Measurements from ENCODE around the gene OTUB2. TPM values are rescaled to one million over a fixed set of nuclear protein-coding genes. Genes with fewer than 3 reads are reported as not detected.

The OTUB2 gene
- total RNA-seq, 1 donor from 2014 or later = 2.3 TPM

GRCh38 chr14:94041551-94042346, 15.6 kb downstream of the OTUB2 start:
- no peaks in the 10 kb centered on the region for H3K9me3 Mint-ChIP-seq
- H3K36me3 Mint-ChIP-seq (ENCODE audit: low read depth) = peaks cover 8% of the 10 kb centered on the region
- H3K27ac Mint-ChIP-seq = no peak overlapping the region
- intact Hi-C loops (cut with micrococcal nuclease) = no loop called here
- peaks cover 1% of the 10 kb centered on the region for H3K4me1 Mint-ChIP-seq (ENCODE audit: low read depth)
- no peak for DNase-seq (ENCODE audit: low spot score)
- H3K4me3 Mint-ChIP-seq (ENCODE audit: low read depth) = no peak overlapping the region
- no peaks in the 10 kb centered on the region for H3K27me3 Mint-ChIP-seq (ENCODE audit: low read depth)

GRCh38 chr14:94042433-94043091, 16.4 kb downstream of the OTUB2 start:
- DNase-seq (ENCODE audit: low spot score) = no peak
- no peak overlapping the region for H3K4me3 Mint-ChIP-seq (ENCODE audit: low read depth)
- H3K4me1 Mint-ChIP-seq (ENCODE audit: low read depth) = no peaks in the 10 kb centered on the region
- H3K9me3 Mint-ChIP-seq = no peaks in the 10 kb centered on the region
- H3K27ac Mint-ChIP-seq = no peak overlapping the region
- intact Hi-C loops (cut with micrococcal nuclease) = no loop called here
- H3K36me3 Mint-ChIP-seq (ENCODE audit: low read depth) = peaks cover 13% of the 10 kb centered on the region
- no peaks in the 10 kb centered on the region for H3K27me3 Mint-ChIP-seq (ENCODE audit: low read depth)

DNA sequence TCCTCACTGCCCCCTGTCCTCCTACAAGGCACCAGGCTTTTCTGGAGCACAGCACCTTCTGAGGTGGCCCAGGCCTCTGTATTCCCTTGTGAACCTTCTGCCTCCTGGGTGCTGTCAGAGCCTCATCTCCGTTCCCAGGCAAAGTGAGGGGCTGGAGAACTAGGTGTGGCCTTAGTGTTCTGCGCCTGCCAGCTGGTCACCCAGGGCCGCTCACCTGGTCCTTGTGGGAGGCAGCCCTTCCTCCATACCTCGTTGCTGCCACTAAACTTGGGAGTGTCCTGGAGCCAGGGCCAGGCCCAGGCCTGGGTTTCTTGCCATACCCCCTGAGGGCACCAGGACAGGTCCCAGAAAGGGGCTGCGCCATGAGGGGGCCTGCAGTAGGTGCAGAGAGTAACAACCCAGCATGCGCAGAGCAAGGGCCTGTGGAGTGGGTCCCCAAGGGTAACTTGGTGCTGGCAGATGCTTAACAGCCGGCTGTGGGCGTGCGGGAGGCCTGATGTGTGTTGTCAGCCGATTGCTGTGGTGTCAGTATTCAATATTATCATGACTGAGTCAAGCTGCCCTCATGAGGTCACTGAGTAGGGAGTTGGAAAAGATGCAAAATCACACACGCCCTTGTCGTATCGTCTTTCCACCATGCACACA, 17.1 kb downstream of the OTUB2 start:
- H3K36me3 Mint-ChIP-seq (ENCODE audit: low read depth) = peaks cover 19% of the 10 kb centered on the region
- intact Hi-C loops (cut with micrococcal nuclease) = no loop called here
- H3K27ac Mint-ChIP-seq = no peak overlapping the region
- no peaks in the 10 kb centered on the region for H3K4me1 Mint-ChIP-seq (ENCODE audit: low read depth)
- no peak for DNase-seq (ENCODE audit: low spot score)
- H3K9me3 Mint-ChIP-seq = no peaks in the 10 kb centered on the region
- H3K4me3 Mint-ChIP-seq (ENCODE audit: low read depth) = no peak overlapping the region
- H3K27me3 Mint-ChIP-seq (ENCODE audit: low read depth) = no peaks in the 10 kb centered on the region

DNA sequence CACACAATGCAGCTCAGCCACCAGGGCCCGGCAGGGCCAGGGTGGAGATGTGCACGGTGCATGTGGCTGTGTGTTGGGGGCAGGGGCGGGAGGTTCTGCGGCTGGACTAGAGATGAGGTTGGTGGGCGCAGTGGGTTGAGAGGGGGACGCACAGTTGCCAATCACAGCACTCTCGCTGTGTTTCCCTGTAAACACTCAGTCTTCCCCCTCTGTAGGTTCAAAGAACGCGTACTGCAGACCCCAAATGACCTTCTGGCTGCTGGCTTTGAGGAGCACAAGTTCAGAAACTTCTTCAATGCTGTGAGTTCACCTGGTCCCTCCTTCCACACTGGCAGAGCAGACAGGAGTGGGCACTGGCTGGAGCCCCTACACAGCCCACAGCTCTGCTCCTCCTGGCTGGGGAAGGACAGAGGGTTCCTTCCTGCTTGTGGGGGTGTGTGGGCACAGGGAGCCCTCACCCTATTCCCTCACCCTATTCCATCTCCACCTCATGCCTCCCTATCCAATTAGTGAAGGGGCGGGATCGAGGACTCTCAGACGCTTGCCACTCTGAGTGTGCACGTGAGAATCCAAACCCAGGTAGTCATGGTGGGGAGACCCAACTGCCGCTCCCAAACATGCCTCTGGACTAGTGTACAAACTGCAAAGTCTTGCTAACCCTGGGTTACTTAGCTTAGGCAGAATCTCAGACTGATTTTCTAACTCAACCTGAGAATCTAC, 17.8 kb downstream of the OTUB2 start:
- intact Hi-C loops (cut with micrococcal nuclease) = no loop called here
- no peaks in the 10 kb centered on the region for H3K9me3 Mint-ChIP-seq
- no peaks in the 10 kb centered on the region for H3K4me1 Mint-ChIP-seq (ENCODE audit: low read depth)
- H3K36me3 Mint-ChIP-seq (ENCODE audit: low read depth) = peaks cover 23% of the 10 kb centered on the region
- no peak overlapping the region for H3K27ac Mint-ChIP-seq
- DNase-seq (ENCODE audit: low spot score) = no peak
- H3K4me3 Mint-ChIP-seq (ENCODE audit: low read depth) = no peak overlapping the region
- no peaks in the 10 kb centered on the region for H3K27me3 Mint-ChIP-seq (ENCODE audit: low read depth)

- no peak overlapping the region for H3K27ac Mint-ChIP-seq
- peaks cover 29% of the 10 kb centered on the region for H3K36me3 Mint-ChIP-seq (ENCODE audit: low read depth)
- H3K27me3 Mint-ChIP-seq (ENCODE audit: low read depth) = no peaks in the 10 kb centered on the region
- no peak for DNase-seq (ENCODE audit: low spot score)
- no peaks in the 10 kb centered on the region for H3K9me3 Mint-ChIP-seq
- H3K4me1 Mint-ChIP-seq (ENCODE audit: low read depth) = no peaks in the 10 kb centered on the region
- intact Hi-C loops (cut with micrococcal nuclease) = no loop called here
- H3K4me3 Mint-ChIP-seq (ENCODE audit: low read depth) = no peak overlapping the region
Measured at GRCh38 chr14:94044476-94045091, 18.4 kb downstream of the OTUB2 start.

- intact Hi-C loops (cut with micrococcal nuclease) = no loop called here
- H3K4me1 Mint-ChIP-seq (ENCODE audit: low read depth) = no peaks in the 10 kb centered on the region
- H3K27ac Mint-ChIP-seq = no peak overlapping the region
- peaks cover 34% of the 10 kb centered on the region for H3K36me3 Mint-ChIP-seq (ENCODE audit: low read depth)
- no peak overlapping the region for H3K4me3 Mint-ChIP-seq (ENCODE audit: low read depth)
- no peak for DNase-seq (ENCODE audit: low spot score)
- H3K9me3 Mint-ChIP-seq = no peaks in the 10 kb centered on the region
- H3K27me3 Mint-ChIP-seq (ENCODE audit: low read depth) = no peaks in the 10 kb centered on the region
Measured at GRCh38 chr14:94045101-94045500, 19.0 kb downstream of the OTUB2 start.

DNA sequence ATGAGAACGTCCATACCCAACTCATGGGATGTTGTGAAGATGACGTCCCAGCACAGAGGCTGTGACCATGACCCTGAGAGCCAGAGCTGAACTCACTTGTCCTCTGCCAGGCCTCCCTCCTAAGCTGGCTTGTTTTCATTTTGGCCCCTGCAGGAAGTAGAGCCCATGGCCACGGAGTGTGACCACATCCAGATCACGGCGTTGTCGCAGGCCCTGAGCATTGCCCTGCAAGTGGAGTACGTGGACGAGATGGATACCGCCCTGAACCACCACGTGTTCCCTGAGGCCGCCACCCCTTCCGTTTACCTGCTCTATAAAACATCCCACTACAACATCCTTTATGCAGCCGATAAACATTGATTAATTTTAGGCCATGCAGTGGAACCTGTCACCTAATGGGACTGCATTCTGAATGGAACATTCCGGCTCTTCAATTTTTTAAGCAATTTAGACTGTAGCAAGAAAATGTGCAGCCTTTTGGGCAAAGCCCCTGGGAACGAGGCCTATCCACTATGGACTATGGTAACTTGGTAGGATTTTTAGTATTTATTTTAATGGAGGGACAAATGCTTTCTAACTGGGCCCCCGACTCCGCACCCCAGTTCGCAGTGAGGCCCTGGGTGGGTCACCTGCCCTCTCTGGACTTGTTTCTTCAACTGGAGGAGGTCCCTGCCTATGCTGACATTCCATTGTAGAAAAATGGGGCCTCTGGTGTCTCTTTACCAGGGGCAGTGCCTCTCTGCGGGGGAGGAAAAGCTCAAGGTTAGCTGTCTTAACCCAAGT, 19.6 kb downstream of the OTUB2 start:
- DNase-seq (ENCODE audit: low spot score) = no peak
- H3K9me3 Mint-ChIP-seq = no peaks in the 10 kb centered on the region
- no peak overlapping the region for H3K27ac Mint-ChIP-seq
- peaks cover 41% of the 10 kb centered on the region for H3K36me3 Mint-ChIP-seq (ENCODE audit: low read depth)
- intact Hi-C loops (cut with micrococcal nuclease) = no loop called here
- H3K4me3 Mint-ChIP-seq (ENCODE audit: low read depth) = no peak overlapping the region
- no peaks in the 10 kb centered on the region for H3K27me3 Mint-ChIP-seq (ENCODE audit: low read depth)
- H3K4me1 Mint-ChIP-seq (ENCODE audit: low read depth) = no peaks in the 10 kb centered on the region

GRCh38 chr14:94046696-94047250, 20.6 kb downstream of the OTUB2 start:
- no peaks in the 10 kb centered on the region for H3K9me3 Mint-ChIP-seq
- H3K4me1 Mint-ChIP-seq (ENCODE audit: low read depth) = no peaks in the 10 kb centered on the region
- H3K27ac Mint-ChIP-seq = no peak overlapping the region
- no peak for DNase-seq (ENCODE audit: low spot score)
- H3K4me3 Mint-ChIP-seq (ENCODE audit: low read depth) = no peak overlapping the region
- no peaks in the 10 kb centered on the region for H3K27me3 Mint-ChIP-seq (ENCODE audit: low read depth)
- peaks cover 51% of the 10 kb centered on the region for H3K36me3 Mint-ChIP-seq (ENCODE audit: low read depth)
- intact Hi-C loops (cut with micrococcal nuclease) = no loop called here

- peaks cover 59% of the 10 kb centered on the region for H3K36me3 Mint-ChIP-seq (ENCODE audit: low read depth)
- no peak for DNase-seq (ENCODE audit: low spot score)
Measured at GRCh38 chr14:94047581-94047980, 21.4 kb downstream of the OTUB2 start.

DNA sequence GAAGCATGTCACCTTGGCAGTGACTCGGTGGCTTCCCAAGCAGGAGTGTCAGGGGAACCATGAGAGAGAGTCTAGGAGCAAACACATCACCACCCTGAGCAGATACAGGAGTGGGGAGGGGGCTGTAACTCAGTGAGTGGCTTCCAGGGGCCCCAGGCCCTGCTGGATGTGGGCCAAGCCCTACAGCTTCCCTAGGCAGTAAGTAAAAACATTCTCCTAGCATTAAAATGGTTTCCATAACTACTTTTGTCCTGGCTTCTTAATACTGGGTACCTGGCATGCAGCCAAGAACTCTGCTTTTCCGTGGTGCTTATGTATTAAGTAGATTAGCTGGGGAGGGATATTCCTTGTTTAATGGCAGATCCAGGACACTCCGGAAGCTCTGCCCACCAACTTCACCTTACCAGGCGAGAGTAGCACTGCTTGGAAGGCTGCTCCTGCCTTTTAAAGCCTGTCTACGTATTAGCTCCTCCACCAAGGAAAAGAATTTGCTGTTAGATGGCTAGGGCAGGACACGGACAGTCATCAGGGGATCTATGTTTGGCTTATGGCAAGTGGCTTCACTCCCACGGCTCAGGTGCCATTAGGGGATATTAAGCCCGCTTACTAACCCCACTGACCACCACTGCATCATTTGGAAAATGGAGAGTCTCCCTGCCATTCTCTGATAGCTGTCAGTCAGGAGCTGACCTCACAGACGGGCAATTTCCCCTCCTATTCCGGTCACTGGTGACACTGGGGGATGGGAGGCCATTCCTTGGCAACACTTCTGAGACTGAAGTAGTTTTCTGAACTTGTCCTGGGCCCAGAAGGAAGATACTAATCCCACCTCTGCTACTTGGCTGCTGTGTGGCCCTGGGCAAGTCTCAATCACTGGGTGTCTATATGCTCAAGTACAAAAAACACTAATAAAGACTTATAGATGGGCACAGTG, 22.8 kb downstream of the OTUB2 start:
- DNase-seq (ENCODE audit: low spot score) = no peak
- H3K4me3 Mint-ChIP-seq (ENCODE audit: low read depth) = no peak overlapping the region
- no peaks in the 10 kb centered on the region for H3K9me3 Mint-ChIP-seq
- H3K27me3 Mint-ChIP-seq (ENCODE audit: low read depth) = no peaks in the 10 kb centered on the region
- intact Hi-C loops (cut with micrococcal nuclease) = no loop called here
- peak overlapping the region; percentile 17 for H3K27ac Mint-ChIP-seq
- peaks cover 13% of the 10 kb centered on the region for H3K4me1 Mint-ChIP-seq (ENCODE audit: low read depth)
- peaks cover 66% of the 10 kb centered on the region for H3K36me3 Mint-ChIP-seq (ENCODE audit: low read depth)

More at GRCh38 chr14:94047581-94047980, 21.4 kb downstream of the OTUB2 start:
- Mint-ChIP-seq H3K4me3 (ENCODE audit: low read depth) (no peak overlapping the region), H3K27me3 (ENCODE audit: low read depth) (no peaks in the 10 kb centered on the region), H3K9me3 (no peaks in the 10 kb centered on the region), H3K27ac (no peak overlapping the region), H3K4me1 (ENCODE audit: low read depth) (peaks cover 7% of the 10 kb centered on the region)
- intact Hi-C loops (cut with micrococcal nuclease) = no loop called here

DNA sequence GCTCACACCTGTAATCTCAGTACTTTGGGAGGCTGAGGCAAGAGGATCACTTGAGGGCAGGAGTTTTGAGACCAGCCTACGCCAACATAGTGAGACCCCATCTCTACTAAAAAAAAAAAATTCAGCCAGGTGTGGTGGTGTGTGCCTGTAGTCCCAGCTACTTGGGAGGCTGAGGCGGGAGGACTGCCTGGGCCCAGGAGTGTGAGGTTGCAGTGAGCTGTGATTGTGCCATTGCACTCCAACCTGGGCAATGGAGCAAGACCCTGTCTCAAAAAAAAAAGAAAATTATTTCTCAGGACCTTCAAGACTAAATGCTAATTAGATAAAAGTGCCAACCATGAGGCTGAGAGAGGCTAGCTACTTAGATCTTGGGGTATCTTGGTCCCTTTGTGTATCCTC, 23.5 kb downstream of the OTUB2 start:
- H3K36me3 Mint-ChIP-seq (ENCODE audit: low read depth) = peaks cover 73% of the 10 kb centered on the region
- intact Hi-C loops (cut with micrococcal nuclease) = no loop called here
- DNase-seq (ENCODE audit: low spot score) = no peak
- H3K27me3 Mint-ChIP-seq (ENCODE audit: low read depth) = no peaks in the 10 kb centered on the region
- no peak overlapping the region for H3K27ac Mint-ChIP-seq
- H3K4me3 Mint-ChIP-seq (ENCODE audit: low read depth) = no peak overlapping the region
- H3K4me1 Mint-ChIP-seq (ENCODE audit: low read depth) = peaks cover 16% of the 10 kb centered on the region
- H3K9me3 Mint-ChIP-seq = no peaks in the 10 kb centered on the region

Data from activated T-helper 2 cell treated with anti-CD3 and anti-CD28 coated beads, Interferon-gamma antibody, Interleukin-2, Interleukin-4, amounts not matched to agents 10 μg/mL and 5 μg/mL and 100 μg/mL, durations not matched to agents 14 hours and 24 hours and 36 hours (primary cell).